Right lobe of liver (tissue), 6 donors: ENCODE results near the gene DDX4. TPM values are rescaled to one million over a fixed set of nuclear protein-coding genes. Genes with fewer than 3 reads are reported as not detected.

Source experiments
- ATAC-seq, 4 donors: fragments of 200-7000 bp; cut with Tn5 transposase; one replicate each; pipeline ENCODE4 v1.9.1; 2020; ENCODE audit warnings: mild to moderate bottlenecking in 4 of 4, moderate library complexity in 4 of 4
- DNase-seq, 3 donors: peaks; one replicate each; pipeline ENCODE4 v3.0.0-alpha.2; 2020
- H3K27ac ChIP-seq, 3 donors: fragments of 200-600 bp; one replicate each; pipeline ENCODE4 v1.8.0; 2022
- H3K27me3 ChIP-seq, 2 donors: fragments of 200-600 bp; one replicate each; pipeline ENCODE4 v1.8.0; 2022
- H3K36me3 ChIP-seq, 4 donors: fragments of 200-600 bp; sonication (generic) in 1 of 4; one replicate each; pipeline versions ENCODE4 v1.5.1 to v1.8.0; 2017 to 2022; ENCODE audit warnings: control low read depth in 1 of 4
- H3K4me1 ChIP-seq, 4 donors: fragments of 200-600 bp; sonication (generic) in 1 of 4; one replicate each; pipeline versions ENCODE4 v1.5.1 to v1.8.0; 2017 to 2022; ENCODE audit warnings: control low read depth in 1 of 4
- H3K4me3 ChIP-seq, 3 donors: fragments of 200-600 bp; one replicate each; pipeline ENCODE4 v1.8.0; 2022
- H3K9me3 ChIP-seq, 4 donors: fragments of 200-600 bp; sonication (generic) in 1 of 4; one replicate each; pipeline versions ENCODE4 v1.5.1 to v1.8.0; 2017 to 2022; ENCODE audit warnings: control low read depth in 1 of 4
- POLR2A ChIP-seq: fragments of 450-650 bp; IDR thresholded peaks from one replicate; pipeline ENCODE4 v1.6.1; 2017; ENCODE audit warnings: antibody characterized with exemption, mild to moderate bottlenecking
- WGBS: methylation state at CpG from one replicate; pipeline ENCODE4 v1.1.6; 2018; ENCODE audit warnings: low coverage, low lambda C conversion rate; ENCODE audit not compliant: insufficient coverage; ENCODE audit errors: missing lambda C conversion rate; 5-methylcytosine and 5-hydroxymethylcytosine counted together
- intact Hi-C, 2 donors: fragments of 100-400 bp; cut with DNase I; formaldehyde crosslinking; loops; one replicate each; pipeline versions ENCODE4 v1.11.2 to v1.14.1; 2022
- total RNA-seq, 6 experiments: library from RNA; depleted of rRNA in 2 of 6; stranded (reverse); fragments of >200 nt in 2 of 6; fragmentation: NEBNext Ultra II Directional in 3 of 6; extraction: Animal tissue kit (Norgen Biotek cat#: 25700) in 3 of 6; gene quantifications; one replicate each; pipeline versions ENCODE4 v1.1.0 to v1.2.4, GENCODE V29; 2016 to 2023
- TF ChIP-seq, protein P1 (sequence below), 4 donors: fragments of 200-600 bp in 3 of 4; fragments of 450-650 bp in 1 of 4; IDR thresholded peaks; one replicate each; pipeline versions ENCODE4 v1.5.1 to v1.8.0; 2016 to 2022; ENCODE audit warnings: antibody characterized with exemption in 4 of 4, mild to moderate bottlenecking in 2 of 4
- donor health status: DM: no; HTN: yes; CAD: no.
- donor health status: DM: no; HTN: no; CAD: no.
- donor health status: DM: no; HTN: no; CAD: no.
- donor health status: DM: no; HTN: yes; CAD: no.
- donor health status: DM: no; HTN: yes; CAD: no.

DDX4 gene
- total RNA-seq, 6 experiments from 2014 or later: not detected

DNA sequence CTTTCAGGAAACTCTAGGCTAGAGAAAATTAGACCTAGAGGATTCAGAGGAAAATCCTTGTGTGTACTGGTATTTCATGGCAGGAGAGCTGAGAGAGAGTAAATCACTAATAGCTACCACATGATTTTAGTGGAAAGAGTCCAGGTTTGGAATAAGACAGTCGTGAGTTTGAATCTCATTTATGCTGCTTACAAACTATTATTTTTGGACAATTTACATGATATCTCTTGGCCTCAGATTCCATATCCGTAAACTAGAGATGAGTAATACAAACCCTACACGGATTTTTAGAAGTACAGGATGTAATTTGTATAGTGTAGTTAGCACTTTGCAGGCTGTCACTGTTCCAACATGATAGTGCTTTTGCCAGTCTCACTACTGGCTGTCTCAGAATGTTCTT is 116.0 kb downstream of the DDX4 start:
- no peak for DNase-seq
- TF ChIP-seq POLR2A: no peak
- TF ChIP-seq, protein P1, sequence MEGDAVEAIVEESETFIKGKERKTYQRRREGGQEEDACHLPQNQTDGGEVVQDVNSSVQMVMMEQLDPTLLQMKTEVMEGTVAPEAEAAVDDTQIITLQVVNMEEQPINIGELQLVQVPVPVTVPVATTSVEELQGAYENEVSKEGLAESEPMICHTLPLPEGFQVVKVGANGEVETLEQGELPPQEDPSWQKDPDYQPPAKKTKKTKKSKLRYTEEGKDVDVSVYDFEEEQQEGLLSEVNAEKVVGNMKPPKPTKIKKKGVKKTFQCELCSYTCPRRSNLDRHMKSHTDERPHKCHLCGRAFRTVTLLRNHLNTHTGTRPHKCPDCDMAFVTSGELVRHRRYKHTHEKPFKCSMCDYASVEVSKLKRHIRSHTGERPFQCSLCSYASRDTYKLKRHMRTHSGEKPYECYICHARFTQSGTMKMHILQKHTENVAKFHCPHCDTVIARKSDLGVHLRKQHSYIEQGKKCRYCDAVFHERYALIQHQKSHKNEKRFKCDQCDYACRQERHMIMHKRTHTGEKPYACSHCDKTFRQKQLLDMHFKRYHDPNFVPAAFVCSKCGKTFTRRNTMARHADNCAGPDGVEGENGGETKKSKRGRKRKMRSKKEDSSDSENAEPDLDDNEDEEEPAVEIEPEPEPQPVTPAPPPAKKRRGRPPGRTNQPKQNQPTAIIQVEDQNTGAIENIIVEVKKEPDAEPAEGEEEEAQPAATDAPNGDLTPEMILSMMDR (IDR thresholded peaks at IDR 0.05): no peak
- ATAC-seq: peak in 3 of 4 donors; percentile 39 to 69 (median 62)
- Histone ChIP-seq H3K27ac (no peak overlapping the region), H3K9me3 (no peaks in the 10 kb centered on the region), H3K4me1 (no peaks in the 10 kb centered on the region), H3K27me3 (no peaks in the 10 kb centered on the region), H3K36me3 (no peaks in the 10 kb centered on the region), H3K4me3 (no peak overlapping the region)
- 48% methylated on average over 3 of the region's 3 CpGs for WGBS
- intact Hi-C loops: no loop called here

DNA sequence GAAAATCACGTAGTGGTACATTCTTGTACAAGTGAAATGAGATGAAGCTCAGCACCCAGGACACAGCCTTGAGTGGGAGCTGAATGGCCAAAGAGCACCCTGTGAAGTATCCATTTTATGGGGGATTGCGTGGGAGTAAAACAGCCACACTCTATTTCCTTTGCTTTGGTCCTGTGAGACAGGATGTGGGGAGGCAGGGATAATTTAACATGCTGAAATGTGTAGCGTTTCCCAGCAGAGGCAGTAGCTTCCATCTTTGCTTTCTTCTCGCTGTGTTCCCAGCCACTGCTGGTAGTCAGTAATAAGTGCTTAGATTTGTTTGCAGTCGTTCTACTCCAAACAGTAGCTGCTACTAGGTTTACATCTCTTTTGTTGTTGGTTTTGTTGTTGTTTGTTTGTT is 117.6 kb downstream of the DDX4 start:
- Histone ChIP-seq H3K9me3 (no peaks in the 10 kb centered on the region), H3K27me3 (no peaks in the 10 kb centered on the region), H3K36me3 (no peaks in the 10 kb centered on the region), H3K27ac (no peak overlapping the region), H3K4me1 (no peaks in the 10 kb centered on the region), H3K4me3 (no peak overlapping the region)
- ATAC-seq (no peak), DNase-seq (no peak)
- intact Hi-C loops: no loop called here
- TF ChIP-seq POLR2A: no peak
- TF ChIP-seq, protein P1 (IDR thresholded peaks at IDR 0.05): no peak
- 65% methylated on average over 2 of the region's 5 CpGs for WGBS

DNA sequence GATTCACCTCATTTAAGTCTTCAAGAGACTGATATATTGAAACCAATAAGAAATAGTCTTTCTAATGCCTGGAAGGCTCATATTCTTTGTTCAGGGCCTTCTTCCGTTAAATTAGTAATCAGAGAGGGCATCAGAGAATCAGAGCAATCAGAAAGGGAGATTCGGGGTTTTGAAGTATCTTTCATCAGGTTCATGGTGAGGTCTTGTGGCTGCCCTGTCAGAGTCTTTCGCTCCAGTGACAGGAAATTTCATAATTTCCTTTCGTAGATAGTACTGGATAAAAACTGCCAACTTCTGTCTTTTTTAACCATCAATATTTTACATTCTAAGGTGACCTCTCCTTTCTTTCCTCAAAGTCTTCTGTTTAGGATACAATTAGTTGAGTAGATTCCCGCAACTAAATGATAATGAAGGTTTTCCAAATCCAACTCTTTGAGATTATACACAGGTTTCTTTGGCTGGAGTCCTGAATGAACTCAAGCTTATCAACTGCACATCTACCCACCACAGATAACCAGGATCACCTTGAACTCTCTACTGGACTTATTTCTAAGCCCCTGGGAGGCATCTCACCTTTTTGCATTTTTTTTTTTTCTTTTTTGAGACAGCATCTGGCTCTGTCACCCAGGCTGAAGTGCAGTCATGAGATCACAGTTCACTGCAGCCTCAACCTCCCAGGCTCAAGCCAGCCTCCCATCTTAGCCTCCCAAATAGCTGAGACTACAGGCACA is 118.8 kb downstream of the DDX4 start:
- no peak overlapping the region for H3K4me3 ChIP-seq
- TF ChIP-seq, protein P1 (IDR thresholded peaks at IDR 0.05): no peak
- TF ChIP-seq POLR2A: no peak
- no peak for DNase-seq
- H3K9me3 ChIP-seq: no peaks in the 10 kb centered on the region
- H3K4me1 ChIP-seq: no peaks in the 10 kb centered on the region
- no peaks in the 10 kb centered on the region for H3K27me3 ChIP-seq
- intact Hi-C loops: no loop called here
- H3K27ac ChIP-seq: no peak overlapping the region
- no peaks in the 10 kb centered on the region for H3K36me3 ChIP-seq
- ATAC-seq: peak in 2 of 4 donors; percentile 30 to 31
- WGBS: 57% methylated on average over 5 of the region's 5 CpGs

DNA sequence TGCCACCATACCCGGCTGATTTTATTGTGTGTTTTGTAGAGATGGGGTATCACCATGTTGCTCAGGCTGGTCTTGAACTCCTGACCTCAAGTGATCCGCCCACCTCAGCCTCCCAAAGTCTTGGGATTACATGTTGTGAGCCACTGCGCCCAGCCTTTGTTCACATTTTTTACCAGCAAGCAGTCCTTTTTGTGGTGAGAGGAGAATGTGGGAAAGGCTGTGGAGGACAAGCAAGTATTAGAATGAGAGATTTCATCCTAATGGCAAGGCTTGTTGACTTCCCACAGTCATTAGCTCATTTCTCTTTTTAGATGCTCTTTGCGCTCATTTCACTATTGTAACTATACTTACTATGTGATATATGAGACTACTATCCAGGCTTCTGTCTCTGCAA is 119.4 kb downstream of the DDX4 start:
- intact Hi-C loops: no loop called here
- Histone ChIP-seq H3K27me3 (no peaks in the 10 kb centered on the region), H3K4me1 (no peaks in the 10 kb centered on the region), H3K36me3 (no peaks in the 10 kb centered on the region), H3K9me3 (no peaks in the 10 kb centered on the region), H3K27ac (no peak overlapping the region), H3K4me3 (no peak overlapping the region)
- no peak for DNase-seq
- WGBS: 89% methylated on average over 3 of the region's 4 CpGs
- no peak for ATAC-seq
- TF ChIP-seq, protein P1 (IDR thresholded peaks at IDR 0.05): no peak
- TF ChIP-seq POLR2A: no peak
